Measurements from ENCODE around the gene YWHAG. TPM values are rescaled to one million over a fixed set of nuclear protein-coding genes. Genes with fewer than 3 reads are reported as not detected.

Gene YWHAG
- total RNA-seq, 1 experiment from 2014 or later, result 192 TPM

GRCh38 chr7:76397409-76398183 lies 38.8 kb upstream of the YWHAG start (continued):
- TF ChIP-seq ARID4B (CRISPR knock-in tag; IDR thresholded peaks at IDR 0.05; ENCODE audit: borderline replicate concordance) (no peak), ATF1 (CRISPR knock-in tag; IDR thresholded peaks at IDR 0.05) (0 out of 2 replicates have a peak, but pooled peaks have one; percentile 54), NFE2L1 (CRISPR knock-in tag; IDR thresholded peaks at IDR 0.05) (no peak), NR1H2 (CRISPR knock-in tag; IDR thresholded peaks at IDR 0.05) (peak; percentile 76; the same call in 1 of the 2 replicates), TCF7 (CRISPR knock-in tag; IDR thresholded peaks at IDR 0.05; ENCODE audit: low read depth) (no peak), ZNF671 (CRISPR knock-in tag; IDR thresholded peaks at IDR 0.05) (no peak; the same call in 1 of the 2 replicates), FOXP1 (CRISPR knock-in tag; IDR thresholded peaks at IDR 0.05; ENCODE audit: borderline replicate concordance) (peak; percentile 88; the same call in 1 of the 2 replicates), ZNF317 (CRISPR knock-in tag; IDR thresholded peaks at IDR 0.05; ENCODE audit: borderline replicate concordance, low read depth) (peak; percentile 66), SP1 (CRISPR knock-in tag; conservative IDR thresholded peaks at IDR 0.05) (no peak), MAX (CRISPR knock-in tag; IDR thresholded peaks at IDR 0.05) (peak; percentile 99), CREM (CRISPR knock-in tag; IDR thresholded peaks at IDR 0.05) (no peak), TEAD1 (CRISPR knock-in tag; IDR thresholded peaks at IDR 0.05) (peak; percentile 95), KAT7 (CRISPR knock-in tag; IDR thresholded peaks at IDR 0.05; ENCODE audit: borderline replicate concordance) (0 out of 2 replicates have a peak, but pooled peaks have one; percentile 80), JUN (CRISPR knock-in tag; IDR thresholded peaks at IDR 0.05) (peak; percentile 93), AFF4 (CRISPR knock-in tag; IDR thresholded peaks at IDR 0.05; ENCODE audit: borderline replicate concordance) (0 out of 2 replicates have a peak, but pooled peaks have one; percentile 43), USF1 (CRISPR knock-in tag; IDR thresholded peaks at IDR 0.05) (peak; percentile 75), RORB (CRISPR knock-in tag; IDR thresholded peaks at IDR 0.05) (no peak), ETV6 (CRISPR knock-in tag; IDR thresholded peaks at IDR 0.05) (peak; percentile 91), CBFB (CRISPR knock-in tag; IDR thresholded peaks at IDR 0.05; ENCODE audit: low read depth) (no peak), MXD4 (CRISPR knock-in tag; IDR thresholded peaks at IDR 0.05; ENCODE audit: borderline replicate concordance) (no peak), ESRRA (CRISPR knock-in tag; IDR thresholded peaks at IDR 0.05; ENCODE audit: borderline replicate concordance) (peak; percentile 92), IRF1 (CRISPR knock-in tag; IDR thresholded peaks at IDR 0.05) (peak; percentile 92)
- TF ChIP-seq, protein P1, sequence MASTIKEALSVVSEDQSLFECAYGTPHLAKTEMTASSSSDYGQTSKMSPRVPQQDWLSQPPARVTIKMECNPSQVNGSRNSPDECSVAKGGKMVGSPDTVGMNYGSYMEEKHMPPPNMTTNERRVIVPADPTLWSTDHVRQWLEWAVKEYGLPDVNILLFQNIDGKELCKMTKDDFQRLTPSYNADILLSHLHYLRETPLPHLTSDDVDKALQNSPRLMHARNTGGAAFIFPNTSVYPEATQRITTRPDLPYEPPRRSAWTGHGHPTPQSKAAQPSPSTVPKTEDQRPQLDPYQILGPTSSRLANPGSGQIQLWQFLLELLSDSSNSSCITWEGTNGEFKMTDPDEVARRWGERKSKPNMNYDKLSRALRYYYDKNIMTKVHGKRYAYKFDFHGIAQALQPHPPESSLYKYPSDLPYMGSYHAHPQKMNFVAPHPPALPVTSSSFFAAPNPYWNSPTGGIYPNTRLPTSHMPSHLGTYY (CRISPR knock-in tag; IDR thresholded peaks at IDR 0.05), result no peak
- TF ChIP-seq, protein P2, sequence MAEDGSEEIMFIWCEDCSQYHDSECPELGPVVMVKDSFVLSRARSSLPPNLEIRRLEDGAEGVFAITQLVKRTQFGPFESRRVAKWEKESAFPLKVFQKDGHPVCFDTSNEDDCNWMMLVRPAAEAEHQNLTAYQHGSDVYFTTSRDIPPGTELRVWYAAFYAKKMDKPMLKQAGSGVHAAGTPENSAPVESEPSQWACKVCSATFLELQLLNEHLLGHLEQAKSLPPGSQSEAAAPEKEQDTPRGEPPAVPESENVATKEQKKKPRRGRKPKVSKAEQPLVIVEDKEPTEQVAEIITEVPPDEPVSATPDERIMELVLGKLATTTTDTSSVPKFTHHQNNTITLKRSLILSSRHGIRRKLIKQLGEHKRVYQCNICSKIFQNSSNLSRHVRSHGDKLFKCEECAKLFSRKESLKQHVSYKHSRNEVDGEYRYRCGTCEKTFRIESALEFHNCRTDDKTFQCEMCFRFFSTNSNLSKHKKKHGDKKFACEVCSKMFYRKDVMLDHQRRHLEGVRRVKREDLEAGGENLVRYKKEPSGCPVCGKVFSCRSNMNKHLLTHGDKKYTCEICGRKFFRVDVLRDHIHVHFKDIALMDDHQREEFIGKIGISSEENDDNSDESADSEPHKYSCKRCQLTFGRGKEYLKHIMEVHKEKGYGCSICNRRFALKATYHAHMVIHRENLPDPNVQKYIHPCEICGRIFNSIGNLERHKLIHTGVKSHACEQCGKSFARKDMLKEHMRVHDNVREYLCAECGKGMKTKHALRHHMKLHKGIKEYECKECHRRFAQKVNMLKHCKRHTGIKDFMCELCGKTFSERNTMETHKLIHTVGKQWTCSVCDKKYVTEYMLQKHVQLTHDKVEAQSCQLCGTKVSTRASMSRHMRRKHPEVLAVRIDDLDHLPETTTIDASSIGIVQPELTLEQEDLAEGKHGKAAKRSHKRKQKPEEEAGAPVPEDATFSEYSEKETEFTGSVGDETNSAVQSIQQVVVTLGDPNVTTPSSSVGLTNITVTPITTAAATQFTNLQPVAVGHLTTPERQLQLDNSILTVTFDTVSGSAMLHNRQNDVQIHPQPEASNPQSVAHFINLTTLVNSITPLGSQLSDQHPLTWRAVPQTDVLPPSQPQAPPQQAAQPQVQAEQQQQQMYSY (CRISPR knock-in tag; IDR thresholded peaks at IDR 0.05), result peak; percentile 74
